HG02678 (cell line): ENCODE results near the gene CAMK2D.
A peak's percentile ranks its signal among the peaks of the same experiment; 100 is the strongest.
"Not testable (repeated sequence)": the region's sequence is repeated elsewhere in the genome, so short reads cannot be mapped to it uniquely, and the experiment has no call there.

ENCODE experiments used
- ATAC-seq: cut with Tn5 transposase; IDR thresholded peaks from one replicate; pipeline ENCODE4 v1.9.1; 2021; ENCODE audit warnings: mild to moderate bottlenecking, moderate library complexity; ENCODE audit not compliant: unreplicated experiment

CAMK2D gene

DNA sequence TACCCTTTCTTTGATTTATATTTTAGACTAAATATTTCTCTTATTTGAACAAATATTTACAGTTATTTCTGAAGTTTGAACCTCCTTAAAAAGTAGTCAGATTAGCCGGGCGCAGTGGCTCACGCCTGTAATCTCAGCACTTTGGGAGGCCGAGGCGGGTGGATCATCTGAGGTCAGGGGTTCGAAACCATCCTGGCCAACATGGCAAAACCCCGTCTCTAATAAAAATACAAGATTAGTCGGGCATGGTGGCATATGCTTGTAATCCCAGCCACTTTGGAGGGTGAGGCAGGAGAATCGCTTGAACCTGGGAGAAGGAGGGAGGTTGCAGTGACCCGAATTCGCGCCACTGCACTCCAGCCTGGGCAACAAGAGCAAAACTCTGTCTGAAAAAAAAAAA lies 2.4 kb upstream of the CAMK2D start:
- ATAC-seq = not testable (repeated sequence)

DNA sequence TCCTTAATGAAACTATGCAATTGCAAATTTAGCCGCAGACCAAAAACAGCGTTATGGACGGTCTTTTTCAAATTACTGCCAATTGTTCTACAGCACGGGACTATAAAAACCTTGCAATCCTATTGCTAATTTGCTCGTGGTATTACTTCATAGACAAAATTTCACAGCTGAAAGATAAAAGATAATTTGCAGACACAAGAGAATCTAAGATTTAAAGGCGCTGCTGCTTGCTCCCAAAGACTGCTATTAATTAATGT lies 1.4 kb upstream of the CAMK2D start:
- ATAC-seq = no peak

DNA sequence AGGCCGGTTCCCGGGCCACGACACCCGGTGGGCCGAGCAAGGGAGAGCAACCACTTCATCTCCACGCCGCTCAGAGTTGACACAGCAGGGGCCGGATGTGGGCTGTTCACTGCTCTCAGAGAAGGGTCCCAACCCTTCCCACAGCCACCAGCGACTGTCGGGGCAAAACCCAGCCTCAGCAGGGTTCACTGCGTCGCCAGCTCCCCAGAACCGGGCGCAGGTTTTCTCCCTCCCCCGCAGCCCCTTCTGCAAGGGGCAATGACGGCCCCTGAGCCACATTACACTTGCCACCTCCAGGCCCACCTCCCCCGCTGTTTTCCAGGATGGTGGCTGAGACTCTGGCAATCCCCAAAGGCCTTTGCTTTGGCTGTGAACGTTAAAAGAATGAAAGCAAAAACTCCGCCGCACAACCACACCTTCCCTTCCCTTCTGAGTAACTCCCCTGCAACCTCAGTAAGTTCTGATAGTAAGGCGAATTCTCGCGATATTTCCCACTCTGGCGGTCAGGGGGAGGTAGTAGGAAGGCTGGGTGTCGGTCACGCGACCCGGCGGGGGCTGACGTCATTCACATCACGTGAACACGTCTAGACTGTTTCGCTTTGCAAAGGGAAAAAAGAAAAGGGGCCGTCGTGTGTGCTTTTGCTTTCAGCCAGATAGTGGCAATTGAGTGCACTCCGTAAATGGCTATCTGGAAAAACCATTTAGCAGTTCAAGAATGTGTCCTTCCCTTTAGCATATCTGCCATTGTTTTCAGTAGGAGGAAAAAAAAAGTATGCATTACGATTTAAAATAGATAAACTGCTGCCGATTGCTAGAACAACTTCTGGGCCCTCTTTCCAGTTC lies 869 bp upstream of the CAMK2D start:
- ATAC-seq = peak; percentile 64

DNA sequence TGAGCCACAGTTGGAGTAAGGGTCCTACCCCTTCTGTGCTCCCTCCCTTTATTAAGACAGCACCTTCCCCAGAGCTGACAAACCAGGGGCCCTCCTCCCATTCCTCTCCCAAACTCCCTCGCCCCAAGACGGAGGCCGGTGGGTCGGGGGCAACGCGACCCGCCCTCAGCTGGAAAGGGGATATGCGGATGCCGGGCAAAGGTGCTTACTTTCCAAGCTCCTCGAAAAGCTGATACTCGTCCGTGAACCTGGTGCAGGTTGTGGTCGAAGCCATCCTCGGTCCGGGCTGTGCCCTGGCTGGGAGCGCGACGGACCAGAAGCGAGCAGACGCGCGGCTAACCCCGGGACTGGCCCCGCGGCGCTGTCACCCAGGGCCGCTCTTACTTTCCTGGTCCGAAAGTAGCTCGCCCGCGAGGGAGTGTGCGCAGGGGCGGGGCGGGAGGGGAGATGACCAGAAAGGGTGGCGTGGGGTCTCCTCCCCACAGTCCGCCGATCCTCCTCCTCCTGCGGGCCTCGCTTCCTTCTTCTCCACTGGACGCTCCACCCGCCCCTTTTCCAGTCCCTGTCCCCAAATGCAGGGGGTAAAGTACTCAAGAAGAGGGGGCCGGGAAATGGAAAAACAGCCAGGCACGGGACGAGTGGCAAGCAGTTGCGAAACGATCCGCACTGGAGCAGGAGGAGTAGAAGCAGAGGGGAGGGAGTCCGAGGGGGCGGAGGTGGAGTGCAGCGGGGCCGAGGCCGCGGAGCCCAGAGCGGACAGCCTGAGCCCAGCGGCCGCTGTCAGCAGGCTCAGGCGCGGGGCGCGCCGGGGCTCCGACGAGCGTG lies 531 bp downstream of the CAMK2D start:
- peak; percentile 27 for ATAC-seq

DNA sequence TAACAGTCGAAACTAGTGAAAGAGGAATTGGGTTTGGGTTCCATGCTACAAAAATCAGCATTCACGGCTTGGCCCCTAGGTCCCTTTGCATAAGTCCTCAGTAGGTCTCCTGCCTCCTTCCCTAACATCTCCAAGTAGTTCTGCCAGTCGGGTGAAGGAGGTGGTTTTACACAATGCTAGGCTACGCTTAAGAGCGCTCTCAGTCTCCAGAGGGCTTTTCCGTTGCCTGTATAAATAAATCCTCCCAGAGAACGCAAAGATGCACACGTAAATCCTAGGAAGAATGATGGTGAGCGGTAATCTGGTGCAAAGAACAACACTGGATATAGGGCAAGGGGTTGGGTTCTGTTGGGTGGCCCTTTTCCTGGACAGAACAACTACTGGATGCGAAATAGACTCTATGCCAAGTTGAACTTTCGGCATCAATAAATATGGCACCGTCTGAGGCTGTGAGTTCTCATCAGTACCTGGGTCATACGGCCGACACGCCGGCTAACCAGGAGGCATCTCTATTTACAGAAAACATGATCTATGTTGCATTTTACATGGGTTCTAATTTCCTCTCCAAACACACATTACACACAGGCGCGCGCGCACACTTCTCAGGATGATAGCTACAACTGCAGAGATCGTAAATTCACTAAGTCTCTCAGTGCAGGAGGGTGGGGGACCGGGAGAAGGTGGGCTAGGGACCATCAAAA lies 1.3 kb downstream of the CAMK2D start:
- ATAC-seq = no peak

DNA sequence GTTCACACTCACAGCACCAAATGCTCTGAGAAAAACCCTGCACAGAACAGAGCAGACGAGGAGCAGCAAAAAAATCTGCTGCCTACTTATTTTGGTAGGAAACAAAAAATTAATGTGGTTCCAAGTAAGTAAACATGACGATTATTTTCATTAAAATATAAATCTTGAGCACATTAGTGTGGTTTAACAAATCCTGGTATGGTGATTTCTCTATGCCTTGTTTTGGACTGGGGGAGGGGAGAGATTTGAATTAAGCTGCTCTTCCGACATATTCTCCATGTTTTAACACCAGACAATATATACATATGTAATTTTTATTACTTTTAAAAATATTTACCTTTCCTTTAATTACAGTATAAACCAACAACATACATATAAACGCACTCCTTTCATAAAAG lies 1.8 kb downstream of the CAMK2D start:
- no peak for ATAC-seq

DNA sequence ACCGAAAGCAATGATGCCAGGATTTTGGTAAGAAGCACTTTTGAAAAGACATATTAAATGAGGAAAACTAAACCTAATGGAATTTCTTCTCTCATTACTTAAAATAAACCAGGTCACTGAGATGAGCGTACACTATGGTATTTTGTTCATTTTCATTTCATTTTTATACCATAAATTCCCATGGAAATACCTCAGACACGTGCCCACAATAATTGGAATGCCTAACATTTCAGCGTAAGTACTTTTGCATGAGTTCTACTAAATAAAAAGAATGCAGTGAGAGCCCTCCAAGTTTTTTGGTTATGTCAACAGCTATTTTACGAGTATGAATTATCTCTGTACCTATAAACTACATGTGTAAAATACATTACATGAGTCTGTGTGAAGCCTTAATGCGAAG lies 3.2 kb downstream of the CAMK2D start:
- ATAC-seq = no peak

DNA sequence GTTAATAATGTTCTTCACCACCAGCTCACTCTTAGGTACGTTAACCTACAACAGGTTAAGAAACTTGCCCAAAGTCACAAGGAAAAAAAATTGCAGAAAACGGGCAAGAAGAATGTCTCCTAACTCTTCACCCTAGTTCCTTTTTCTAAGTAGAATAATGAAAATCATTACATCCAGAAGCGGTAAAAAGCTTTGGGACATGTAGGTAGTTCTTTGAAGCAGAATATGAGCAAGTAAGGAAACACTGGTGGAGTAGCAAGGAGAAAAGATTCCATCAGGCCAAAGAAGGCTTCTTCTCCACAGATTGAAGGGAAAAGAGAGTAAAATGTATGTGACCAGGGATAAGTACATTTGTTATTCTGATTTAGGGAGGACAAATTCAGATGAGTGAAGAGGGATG lies 4.1 kb downstream of the CAMK2D start:
- no peak for ATAC-seq

DNA sequence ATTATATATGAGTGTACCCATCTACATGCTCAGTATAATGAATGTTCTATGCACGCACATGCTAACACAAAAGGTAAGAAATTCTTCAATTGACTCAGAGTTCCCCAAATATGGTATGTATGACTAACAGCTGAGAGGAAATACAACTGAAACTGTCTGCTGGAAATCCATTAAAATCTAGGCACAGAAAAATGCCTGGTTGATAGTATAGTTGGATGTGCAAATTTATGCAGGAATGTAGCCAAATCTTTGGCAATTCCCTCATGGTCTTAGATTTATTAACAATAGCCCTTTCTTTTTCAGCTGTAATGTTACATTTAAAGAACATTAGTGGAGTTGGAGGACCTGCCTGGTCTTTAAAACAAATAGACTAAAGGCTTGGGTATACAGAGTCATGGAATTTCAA lies 5.5 kb downstream of the CAMK2D start:
- ATAC-seq = peak; percentile 84

DNA sequence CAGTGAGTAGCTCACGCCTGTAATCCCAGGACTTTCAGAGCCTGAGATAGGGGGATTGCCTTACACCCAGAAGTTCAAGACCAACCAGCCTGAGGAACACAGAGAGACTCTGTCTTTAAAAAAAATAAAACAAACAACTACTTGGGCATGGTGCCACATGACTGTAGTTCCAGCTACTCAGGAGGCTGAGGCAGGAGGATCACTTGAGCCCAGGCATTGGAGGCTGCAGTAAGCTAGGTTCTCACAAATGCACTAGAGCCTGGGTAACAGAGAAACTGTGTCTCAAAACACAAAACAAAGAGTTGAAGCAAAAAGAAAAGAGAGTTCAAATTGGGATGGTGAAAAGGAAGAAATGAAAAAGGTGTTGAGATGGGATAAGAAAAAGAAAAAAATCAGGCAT lies 10.8 kb downstream of the CAMK2D start:
- no peak for ATAC-seq

DNA sequence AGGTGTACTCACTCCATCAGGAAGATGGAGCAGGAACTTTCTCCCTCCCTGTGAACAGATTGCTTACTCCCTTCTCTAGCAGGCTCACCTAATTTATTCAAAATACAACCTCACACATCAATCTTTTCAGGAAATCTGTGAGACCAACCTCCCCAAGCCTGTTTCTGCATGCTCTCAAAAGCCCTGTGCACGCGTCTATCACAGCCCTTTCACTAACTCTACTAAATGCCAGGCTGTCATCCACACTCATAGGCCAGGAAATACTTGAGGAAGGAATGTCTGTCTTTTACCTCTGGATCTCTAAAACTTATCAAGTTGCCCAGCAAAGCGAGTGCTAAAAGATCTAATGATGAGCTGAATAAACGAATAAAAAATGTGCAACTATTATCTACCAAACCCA lies 11.2 kb downstream of the CAMK2D start:
- ATAC-seq = no peak

DNA sequence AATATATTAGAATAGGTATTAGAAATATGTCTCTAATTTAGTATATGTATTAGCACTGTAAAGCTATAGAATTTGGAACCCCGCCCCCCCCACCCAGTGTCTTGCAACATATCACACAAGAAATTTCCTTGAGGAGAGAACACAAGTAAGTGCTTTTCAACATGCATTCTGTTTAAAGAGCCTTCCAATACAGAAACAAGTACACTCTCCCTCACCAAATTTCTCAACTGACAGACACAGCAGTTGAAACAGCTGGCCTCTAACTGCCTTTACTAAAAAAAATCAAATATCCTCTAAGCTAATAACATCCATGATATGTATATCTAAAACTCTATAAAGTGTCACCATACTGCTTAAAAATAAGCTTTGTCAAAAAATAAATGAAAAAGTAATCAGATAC lies 12.4 kb downstream of the CAMK2D start:
- ATAC-seq = no peak

DNA sequence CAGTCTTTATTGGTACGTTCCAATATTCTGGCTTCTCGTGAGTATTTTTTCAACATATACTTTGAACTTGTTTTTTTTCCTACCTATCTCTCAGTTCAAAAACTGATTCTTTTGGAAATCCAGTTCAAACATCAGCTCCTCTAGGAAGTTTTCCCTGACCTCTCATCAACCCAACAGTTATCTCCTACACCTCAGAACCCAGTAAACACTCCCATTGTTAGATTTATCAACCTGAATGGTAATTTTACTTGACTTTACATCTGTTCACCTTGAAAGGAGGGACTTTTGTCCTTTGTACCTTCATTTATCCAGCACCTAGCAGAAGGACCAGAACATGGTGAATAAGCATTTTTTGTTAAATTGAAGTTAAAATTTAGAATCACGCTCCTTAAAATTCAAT lies 13.6 kb downstream of the CAMK2D start:
- no peak for ATAC-seq

DNA sequence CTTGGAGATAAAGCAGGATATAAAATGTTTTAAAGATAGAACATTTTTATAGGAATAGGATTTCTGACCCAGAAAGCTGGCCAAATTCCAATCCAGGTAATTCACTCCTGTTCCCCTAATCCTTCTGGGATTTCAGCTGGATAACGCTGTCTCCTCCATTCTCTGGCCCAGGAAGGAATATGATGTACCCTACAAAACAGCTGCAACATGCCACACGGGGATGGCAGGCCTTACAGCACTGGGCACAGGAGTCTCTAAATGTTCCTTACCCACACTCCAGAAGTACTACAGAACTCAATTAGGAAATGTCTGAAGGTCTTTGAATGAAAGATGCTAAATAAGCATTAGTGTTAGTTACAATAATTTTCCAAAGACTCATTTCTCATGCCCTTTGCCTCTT lies 15.8 kb downstream of the CAMK2D start:
- ATAC-seq = no peak

DNA sequence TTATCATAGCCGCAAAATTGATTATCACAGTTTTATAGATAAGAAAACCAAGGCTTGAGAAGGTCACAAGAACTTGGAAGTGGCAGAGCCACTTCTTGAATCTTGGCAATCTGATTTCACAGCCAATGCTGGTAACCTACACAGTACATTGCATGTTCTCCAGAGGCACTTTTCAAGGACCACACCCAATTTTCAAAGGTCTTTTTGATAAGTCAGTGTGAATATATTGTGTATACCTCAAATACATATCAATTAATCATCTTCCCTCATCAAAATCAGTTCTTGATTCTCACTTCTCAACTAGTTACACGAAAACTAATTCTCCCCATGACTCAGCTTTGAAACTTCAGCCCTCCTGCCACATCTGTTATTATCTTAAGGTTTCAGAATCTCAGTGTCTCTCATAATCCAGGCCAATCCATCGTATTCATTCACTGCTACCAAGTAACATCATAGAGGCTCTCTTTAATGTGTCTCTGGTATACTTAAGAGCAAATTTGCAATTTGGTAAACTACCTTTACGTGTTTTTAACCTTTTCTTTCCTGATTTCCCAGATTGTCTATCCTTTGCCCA lies 16.8 kb downstream of the CAMK2D start:
- ATAC-seq = no peak

DNA sequence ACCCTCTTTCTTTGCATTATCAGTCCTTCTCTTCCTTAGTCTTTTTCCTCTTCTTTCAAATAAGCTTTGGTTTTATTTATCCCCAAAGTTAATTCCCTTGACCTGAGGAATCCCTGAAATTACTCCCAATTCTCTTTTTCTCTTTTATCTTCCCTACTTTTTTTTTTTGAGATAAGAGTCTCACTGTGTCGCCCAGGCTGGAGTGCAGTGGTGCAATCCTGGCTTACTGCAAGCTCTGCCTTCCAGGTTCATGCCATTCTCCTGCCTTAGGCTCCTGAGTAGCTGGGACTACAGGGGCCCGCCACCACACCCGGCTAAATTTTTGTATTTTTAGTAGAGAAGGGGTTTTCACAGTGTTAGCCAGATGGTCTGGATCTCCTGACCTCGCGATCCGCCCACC lies 17.8 kb downstream of the CAMK2D start:
- no peak for ATAC-seq

DNA sequence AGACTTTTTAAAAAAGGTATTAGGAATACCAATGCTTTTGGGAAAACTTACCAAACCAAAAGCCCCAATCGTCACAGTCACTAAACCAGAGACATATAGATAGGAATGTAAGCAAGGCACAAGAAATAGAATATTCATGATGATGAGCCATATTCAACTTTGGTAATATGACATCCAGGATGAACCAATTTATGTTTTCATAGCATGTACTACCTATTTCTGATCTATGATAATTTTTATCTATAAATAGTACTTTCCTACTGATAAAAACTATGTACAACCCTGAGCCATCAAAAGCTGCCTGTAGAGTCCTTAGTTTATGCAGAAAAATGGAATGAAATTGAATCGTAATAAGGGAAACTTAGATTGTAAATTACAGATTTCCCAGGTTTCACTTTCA lies 18.9 kb downstream of the CAMK2D start:
- ATAC-seq = no peak

DNA sequence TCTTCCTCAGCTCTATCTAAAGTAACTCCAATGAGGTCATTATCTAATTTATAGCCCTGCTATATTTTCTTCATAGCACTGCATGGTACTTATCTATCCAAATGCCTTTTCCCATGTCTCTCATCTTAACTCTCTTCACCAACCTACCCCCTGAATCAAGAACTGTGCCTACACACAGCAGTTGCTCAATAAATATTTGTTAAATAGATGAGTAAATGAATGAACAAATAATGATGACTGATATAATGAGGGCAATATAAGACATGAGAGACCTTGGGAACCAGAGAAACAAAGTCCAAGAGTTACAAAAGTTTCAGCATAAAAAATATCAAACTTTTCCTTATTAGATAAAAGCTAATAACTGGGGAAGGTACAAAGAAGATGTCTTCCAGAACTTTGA lies 19.6 kb downstream of the CAMK2D start:
- ATAC-seq = no peak

DNA sequence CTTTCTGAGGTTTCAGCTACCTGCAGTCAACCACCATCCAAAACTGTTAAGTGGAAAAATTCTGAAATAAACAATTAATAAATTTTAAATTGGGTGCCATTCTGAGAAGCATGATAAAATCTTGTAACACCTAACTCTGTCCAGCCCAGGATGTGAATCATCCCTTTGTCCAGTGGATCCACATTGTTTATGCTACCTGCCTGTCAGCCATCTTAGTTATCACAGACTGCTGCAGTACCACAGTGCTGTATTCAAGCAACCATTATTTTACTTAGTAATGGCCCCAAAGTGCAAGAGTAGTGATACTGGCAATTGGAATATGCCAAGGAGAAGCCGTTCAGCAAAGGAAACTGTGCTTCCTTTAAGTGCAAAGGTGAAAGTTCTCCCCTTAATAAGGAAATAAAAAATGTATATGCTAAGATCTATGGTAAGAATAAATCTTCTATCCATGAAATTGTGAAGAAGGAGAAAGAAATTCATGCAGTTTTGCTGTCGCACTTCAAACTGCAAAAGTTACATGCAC lies 20.6 kb downstream of the CAMK2D start:
- no peak for ATAC-seq

DNA sequence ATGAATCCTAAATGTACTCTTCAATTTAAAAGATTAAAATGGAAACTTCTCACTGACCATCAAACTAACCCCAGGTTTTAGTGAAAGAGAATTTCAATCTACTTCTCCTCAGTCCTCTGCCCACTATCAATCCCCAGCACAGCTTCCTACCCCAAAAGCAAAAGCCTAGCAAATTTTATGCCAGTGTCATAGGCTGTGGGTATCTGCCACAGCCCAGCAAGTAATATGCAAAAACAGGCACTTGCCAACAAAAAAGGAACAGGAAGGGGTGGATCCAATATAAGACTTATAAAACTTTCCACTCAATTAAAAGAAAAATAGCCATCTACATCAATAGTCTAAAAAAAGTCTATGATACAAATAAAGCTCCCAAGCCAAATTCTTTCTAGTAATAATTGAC lies 22.3 kb downstream of the CAMK2D start:
- ATAC-seq = no peak

DNA sequence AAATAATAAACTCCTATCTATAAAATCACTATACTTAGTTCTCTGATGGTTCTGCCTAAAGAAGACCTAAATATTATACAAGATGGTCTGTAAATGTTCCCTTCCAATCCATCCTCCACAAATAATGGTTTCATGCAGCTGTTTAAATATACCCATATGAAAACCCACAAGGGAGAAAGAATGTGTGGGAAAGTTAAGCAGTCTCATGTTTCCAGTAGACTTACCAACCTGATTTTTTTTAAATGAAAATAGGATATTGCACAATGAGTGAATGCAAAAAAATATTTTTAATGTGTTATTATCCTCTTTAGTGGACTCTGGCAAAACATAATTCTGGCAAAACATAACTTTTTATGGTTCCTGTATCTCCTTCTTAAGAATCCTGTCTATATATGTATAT lies 23.3 kb downstream of the CAMK2D start:
- no peak for ATAC-seq
